Measurements from ENCODE around the gene XXYLT1. TPM values are rescaled to one million over a fixed set of nuclear protein-coding genes. Genes with fewer than 3 reads are reported as not detected.

Gene XXYLT1
- total and polyA plus RNA-seq, 8 donors: 1.8 to 5.0 (median 2.6) TPM

DNA sequence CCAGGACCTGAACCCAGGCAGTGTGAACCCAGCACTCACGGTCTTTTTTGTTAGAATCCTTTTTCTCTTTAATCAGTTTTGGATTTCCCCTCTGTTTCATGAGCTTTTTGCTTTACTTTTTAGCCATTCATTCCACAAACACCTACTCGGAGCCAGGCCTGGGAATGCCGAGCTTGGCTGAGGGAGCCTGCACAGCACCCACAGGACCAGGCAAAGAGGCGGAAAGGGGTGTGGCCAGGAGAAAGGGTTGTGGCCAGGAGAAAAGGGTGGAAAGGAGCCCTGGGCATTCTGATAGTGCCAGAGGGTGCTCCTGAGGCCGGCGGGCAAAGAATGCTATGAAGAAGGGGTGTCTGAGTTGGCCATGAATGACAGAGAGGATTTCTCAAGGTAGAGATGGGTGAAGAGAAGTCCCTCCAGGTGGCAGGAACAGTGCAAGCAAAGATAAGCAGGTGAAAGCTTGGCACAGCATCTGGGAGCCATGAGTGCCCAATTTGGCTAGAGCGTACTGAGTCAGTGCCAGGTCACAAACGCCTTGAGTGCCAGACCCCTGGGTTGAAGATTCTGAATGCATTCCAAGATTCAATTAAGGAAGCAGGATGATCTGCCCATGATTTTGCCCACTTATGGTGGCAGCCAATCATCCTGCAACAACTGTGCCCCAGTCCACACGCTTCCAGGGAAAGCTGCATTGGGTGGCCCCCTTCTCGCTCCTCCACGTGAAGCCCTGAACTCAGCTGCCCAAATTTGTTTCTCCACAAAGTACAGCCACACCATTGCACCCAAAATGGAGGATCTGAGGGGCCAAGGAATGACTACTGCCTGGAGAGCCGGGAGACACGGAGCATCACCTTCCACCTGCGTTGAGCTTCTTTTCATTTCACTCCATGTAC lies 157.2 kb downstream of the XXYLT1 start:
- Histone ChIP-seq H3K27ac (no peak overlapping the region), H3K36me3 (no peaks in the 10 kb centered on the region), H3K27me3 (no peaks in the 10 kb centered on the region), H3K9me3 (no peaks in the 10 kb centered on the region), H3K4me3 (no peak overlapping the region), H3K4me1 (no peaks in the 10 kb centered on the region)
- WGBS, 2 donors: 76 to 84% methylated on average over 14 of the region's 14 CpGs
- FAIRE-seq (no peak), DNase-seq (no peak), ATAC-seq (no peak)
- intact Hi-C loops (cut with DNase I): no loop called here
- TF ChIP-seq, protein P1, sequence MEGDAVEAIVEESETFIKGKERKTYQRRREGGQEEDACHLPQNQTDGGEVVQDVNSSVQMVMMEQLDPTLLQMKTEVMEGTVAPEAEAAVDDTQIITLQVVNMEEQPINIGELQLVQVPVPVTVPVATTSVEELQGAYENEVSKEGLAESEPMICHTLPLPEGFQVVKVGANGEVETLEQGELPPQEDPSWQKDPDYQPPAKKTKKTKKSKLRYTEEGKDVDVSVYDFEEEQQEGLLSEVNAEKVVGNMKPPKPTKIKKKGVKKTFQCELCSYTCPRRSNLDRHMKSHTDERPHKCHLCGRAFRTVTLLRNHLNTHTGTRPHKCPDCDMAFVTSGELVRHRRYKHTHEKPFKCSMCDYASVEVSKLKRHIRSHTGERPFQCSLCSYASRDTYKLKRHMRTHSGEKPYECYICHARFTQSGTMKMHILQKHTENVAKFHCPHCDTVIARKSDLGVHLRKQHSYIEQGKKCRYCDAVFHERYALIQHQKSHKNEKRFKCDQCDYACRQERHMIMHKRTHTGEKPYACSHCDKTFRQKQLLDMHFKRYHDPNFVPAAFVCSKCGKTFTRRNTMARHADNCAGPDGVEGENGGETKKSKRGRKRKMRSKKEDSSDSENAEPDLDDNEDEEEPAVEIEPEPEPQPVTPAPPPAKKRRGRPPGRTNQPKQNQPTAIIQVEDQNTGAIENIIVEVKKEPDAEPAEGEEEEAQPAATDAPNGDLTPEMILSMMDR (IDR thresholded peaks at IDR 0.05): no peak

DNA sequence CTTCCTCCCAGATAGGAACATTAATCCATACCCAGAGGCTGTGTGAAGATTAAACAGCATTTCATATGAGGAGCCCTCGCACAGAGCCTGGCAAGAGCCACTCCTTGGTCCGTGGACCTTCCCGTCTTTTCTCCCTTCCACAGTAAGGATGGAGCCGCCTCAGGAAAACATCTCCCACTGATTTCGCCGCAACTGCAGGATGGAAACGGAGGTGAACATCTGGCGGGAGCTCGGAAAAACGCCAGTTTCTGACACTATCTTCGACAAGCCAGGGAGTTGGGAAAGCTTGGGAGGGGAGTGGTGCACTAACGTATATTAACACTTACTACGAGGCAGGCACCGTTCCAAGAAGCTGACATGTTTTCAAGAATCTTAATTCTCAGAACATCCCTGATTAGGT lies 157.9 kb downstream of the XXYLT1 start:
- Histone ChIP-seq H3K4me3 (no peak overlapping the region), H3K27me3 (no peaks in the 10 kb centered on the region), H3K36me3 (no peaks in the 10 kb centered on the region), H3K4me1 (no peaks in the 10 kb centered on the region), H3K27ac (no peak overlapping the region), H3K9me3 (no peaks in the 10 kb centered on the region)
- DNase-seq (no peak), ATAC-seq (no peak), FAIRE-seq (no peak)
- intact Hi-C loops (cut with DNase I): no loop called here
- TF ChIP-seq, protein P1 (IDR thresholded peaks at IDR 0.05): no peak
- WGBS, 2 donors: 77 to 88% methylated on average over 14 of the region's 14 CpGs

DNA sequence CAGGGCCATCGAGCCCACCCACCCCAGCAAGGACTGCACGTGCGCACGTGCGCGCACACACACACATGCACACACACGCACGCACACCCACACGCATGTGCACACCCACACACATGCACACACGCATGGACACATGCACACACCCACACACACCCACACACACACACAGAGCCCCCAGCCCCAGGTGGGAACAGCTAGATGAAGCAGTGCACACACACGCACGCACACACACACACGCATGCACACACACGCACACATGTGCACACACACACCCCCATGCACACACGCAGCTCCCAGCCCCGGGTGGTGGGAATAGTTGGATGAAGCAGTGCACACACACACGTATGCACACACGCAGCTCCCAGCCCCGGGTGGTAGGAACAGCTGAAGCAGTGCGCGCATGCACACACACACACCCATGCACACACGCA lies 158.6 kb downstream of the XXYLT1 start:
- intact Hi-C loops (cut with DNase I): no loop called here
- FAIRE-seq (no peak), ATAC-seq (no peak), DNase-seq (no peak)
- H3K9me3 ChIP-seq: no peaks in the 10 kb centered on the region
- no peaks in the 10 kb centered on the region for H3K4me1 ChIP-seq
- no peaks in the 10 kb centered on the region for H3K36me3 ChIP-seq
- WGBS, 2 donors: 76 to 84% methylated on average over 22 of the region's 22 CpGs
- TF ChIP-seq, protein P1 (IDR thresholded peaks at IDR 0.05): no peak
- H3K4me3 ChIP-seq: no peak overlapping the region
- no peak overlapping the region for H3K27ac ChIP-seq
- no peaks in the 10 kb centered on the region for H3K27me3 ChIP-seq

DNA sequence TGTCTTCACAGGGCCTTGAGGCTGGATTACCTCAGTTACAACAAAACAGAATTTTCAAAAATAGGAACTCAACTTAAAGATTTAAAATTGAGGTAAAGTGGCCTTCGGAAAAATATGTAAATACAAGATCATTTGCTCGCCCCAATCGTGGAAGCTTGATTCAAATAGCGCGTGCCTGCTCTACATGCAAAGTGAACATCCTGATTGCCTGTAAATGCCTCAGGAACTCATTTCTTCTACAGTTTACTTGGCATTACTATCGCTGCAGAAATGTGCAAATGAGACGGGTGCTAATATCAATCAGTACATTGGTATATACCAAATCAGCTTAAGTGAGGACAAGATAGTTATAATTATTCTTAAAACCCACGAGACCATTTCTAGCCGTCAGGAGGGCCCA lies 159.2 kb downstream of the XXYLT1 start:
- Histone ChIP-seq H3K4me3 (no peak overlapping the region), H3K27me3 (no peaks in the 10 kb centered on the region), H3K36me3 (no peaks in the 10 kb centered on the region), H3K9me3 (no peaks in the 10 kb centered on the region), H3K4me1 (no peaks in the 10 kb centered on the region), H3K27ac (no peak overlapping the region)
- FAIRE-seq (no peak), ATAC-seq (no peak), DNase-seq (no peak)
- intact Hi-C loops (cut with DNase I): no loop called here
- TF ChIP-seq, protein P1 (IDR thresholded peaks at IDR 0.05): no peak
- WGBS, 2 donors: 85 to 91% methylated on average over 9 of the region's 9 CpGs

DNA sequence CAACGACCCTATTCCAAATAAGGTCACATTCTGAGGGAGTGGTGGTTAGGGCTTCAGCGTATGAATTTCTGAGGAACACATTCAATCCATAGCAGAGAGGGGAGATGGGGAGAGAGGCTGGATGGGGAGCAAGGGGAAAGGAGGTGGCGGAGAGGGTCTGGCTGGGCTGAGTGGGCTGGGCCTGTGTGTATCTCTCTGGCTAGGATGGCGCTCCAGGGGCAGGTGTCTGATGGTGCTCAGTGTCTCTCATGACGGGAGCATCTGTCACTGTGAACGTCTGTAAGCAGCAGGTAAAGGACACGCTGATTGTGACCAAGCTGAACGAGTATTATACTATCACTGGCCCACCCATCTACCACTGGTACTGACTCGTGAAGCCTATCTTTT lies 159.6 kb downstream of the XXYLT1 start:
- DNase-seq: peak in 1 of 6 donors; percentile 6
- Histone ChIP-seq H3K27me3 (no peaks in the 10 kb centered on the region), H3K36me3 (no peaks in the 10 kb centered on the region), H3K9me3 (no peaks in the 10 kb centered on the region), H3K4me3 (no peak overlapping the region), H3K27ac (no peak overlapping the region), H3K4me1 (no peaks in the 10 kb centered on the region)
- intact Hi-C loops (cut with DNase I): no loop called here
- TF ChIP-seq, protein P1 (IDR thresholded peaks at IDR 0.05): no peak
- FAIRE-seq: no peak
- no peak for ATAC-seq
- 74 to 76% methylated on average over 9 of the region's 9 CpGs for WGBS, 2 donors

Data from pancreas (tissue), 10 donors.